Peyer's patch (tissue), 4 donors: ENCODE results near the gene ABHD13.

Source experiments
- CTCF ChIP-seq, 6 experiments: fragments of 450-650 bp in 4 of 6; fragments of 200-600 bp in 2 of 6; sonication (generic) in 1 of 6; IDR thresholded peaks; one replicate each; pipeline ENCODE4 v1.5.1; 2017 to 2019; ENCODE audit warnings: antibody characterized with exemption in 6 of 6, mild to moderate bottlenecking in 3 of 6, moderate library complexity in 1 of 6
- POLR2A ChIP-seq, 2 donors: fragments of 450-650 bp; IDR thresholded peaks; one replicate each; pipeline ENCODE4 v1.5.1; 2017; ENCODE audit warnings: antibody characterized with exemption in 2 of 2, mild to moderate bottlenecking in 2 of 2, moderate library complexity in 2 of 2

- no peak for TF ChIP-seq POLR2A (IDR thresholded peaks at IDR 0.05)
- no peak for TF ChIP-seq CTCF (IDR thresholded peaks at IDR 0.05)
These were observed 1.8 kb downstream of the ABHD13 start for GRCh38 chr13:108220041-108220440.
